PC-9 (cell line): ENCODE measurements around the gene EMC7. TPM values are rescaled to one million over a fixed set of nuclear protein-coding genes. Genes with fewer than 3 reads are reported as not detected.

Experiments
- BruUV-seq: library from RNA; stranded (reverse); fragments of 400-500 nt; replicated peaks from 2 replicates; lab custom pipeline; 2021; lab: Mats Ljungman, UMichigan
- CTCF ChIA-PET: fragments of 300-600 bp; sonication (Branson Sonifier 250); formaldehyde crosslinking; loops from one replicate; lab custom pipeline; 2022; ENCODE audit warnings: antibody characterized with exemption; lab: Charles Lee
- POLR2A ChIA-PET: fragments of 300-600 bp; sonication (Branson Sonifier 250); formaldehyde crosslinking; loops from one replicate; lab custom pipeline; 2022; ENCODE audit warnings: antibody characterized with exemption; ENCODE audit not compliant: unreplicated experiment; lab: Charles Lee
- DNase-seq, 2 experiments: peaks; one replicate each; pipeline versions ENCODE4 v3.0.0 to v3.0.0-alpha.2; 2015 to 2022; ENCODE audit warnings: mixed read lengths in 1 of 2
- H2AFZ ChIP-seq: fragments of 200-600 bp; sonication (generic); 2 replicates; pipeline ENCODE4 v1.8.1; 2017; ENCODE audit warnings: antibody characterized with exemption
- H3F3A ChIP-seq: fragments of 200-600 bp; sonication (generic); 2 replicates; pipeline ENCODE4 v1.8.1; 2017; ENCODE audit warnings: antibody characterized with exemption, mild to moderate bottlenecking, low read depth; ENCODE audit not compliant: insufficient read depth
- H3K27ac ChIP-seq: fragments of 200-600 bp; sonication (generic); 2 replicates; pipeline ENCODE4 v1.6.1; 2016; ENCODE audit warnings: mixed run types
- H3K27me3 ChIP-seq: fragments of 200-600 bp; sonication (generic); 2 replicates; pipeline ENCODE4 v1.6.1; 2016; ENCODE audit warnings: low read depth, mixed run types; ENCODE audit not compliant: insufficient read depth
- H3K36me3 ChIP-seq: fragments of 200-600 bp; sonication (generic); 2 replicates; pipeline ENCODE4 v1.6.1; 2016; ENCODE audit warnings: low read depth, mixed run types
- H3K4me1 ChIP-seq: fragments of 200-600 bp; sonication (generic); replicated peaks from 2 replicates; pipeline ENCODE4 v1.6.1; 2016; ENCODE audit warnings: mixed run types; ENCODE audit not compliant: insufficient read depth
- H3K4me2 ChIP-seq: fragments of 200-600 bp; sonication (generic); 2 replicates; pipeline ENCODE4 v1.6.1; 2017; ENCODE audit warnings: mixed run types
- H3K4me3 ChIP-seq: fragments of 200-600 bp; sonication (generic); 2 replicates; pipeline ENCODE4 v1.6.1; 2016; ENCODE audit warnings: mixed run types
- H3K79me2 ChIP-seq: fragments of 200-600 bp; sonication (generic); 2 replicates; pipeline ENCODE4 v1.6.1; 2017; ENCODE audit warnings: low read depth, mixed run types
- H3K9me2 ChIP-seq: fragments of 200-600 bp; sonication (generic); 2 replicates; pipeline ENCODE4 v1.8.1; 2017; ENCODE audit warnings: mild to moderate bottlenecking; ENCODE audit not compliant: insufficient read depth
- H3K9me3 ChIP-seq: fragments of 200-600 bp; sonication (generic); 2 replicates; pipeline ENCODE4 v1.8.1; 2016; ENCODE audit warnings: low read depth; ENCODE audit not compliant: insufficient read depth
- H4K20me1 ChIP-seq: fragments of 200-600 bp; sonication (generic); 2 replicates; pipeline ENCODE4 v1.8.1; 2017; ENCODE audit not compliant: insufficient read depth
- EZH2 ChIP-seq: fragments of 200-600 bp; sonication (generic); IDR thresholded peaks from 2 replicates; pipeline ENCODE4 v1.8.0; 2017; ENCODE audit warnings: antibody characterized with exemption, low read depth
- intact Hi-C: fragments of 100-400 bp; cut with micrococcal nuclease; formaldehyde crosslinking; loops from one replicate; pipeline ENCODE4 v1.10.0; 2022; ENCODE audit not compliant: unreplicated experiment
- total RNA-seq: library from RNA; stranded (reverse); gene quantifications from 2 replicates; pipeline ENCODE4 v1.2.3, GENCODE V29; 2021
- TF ChIP-seq, protein P1 (sequence below): fragments of 200-600 bp; sonication (generic); conservative IDR thresholded peaks from 2 replicates; pipeline ENCODE4 v1.6.1; 2017; ENCODE audit warnings: mixed run types, antibody characterized with exemption, mild to moderate bottlenecking, moderate library complexity

EMC7 gene
- total RNA-seq, 1 experiment from 2014 or later: 33.9 TPM

DNA sequence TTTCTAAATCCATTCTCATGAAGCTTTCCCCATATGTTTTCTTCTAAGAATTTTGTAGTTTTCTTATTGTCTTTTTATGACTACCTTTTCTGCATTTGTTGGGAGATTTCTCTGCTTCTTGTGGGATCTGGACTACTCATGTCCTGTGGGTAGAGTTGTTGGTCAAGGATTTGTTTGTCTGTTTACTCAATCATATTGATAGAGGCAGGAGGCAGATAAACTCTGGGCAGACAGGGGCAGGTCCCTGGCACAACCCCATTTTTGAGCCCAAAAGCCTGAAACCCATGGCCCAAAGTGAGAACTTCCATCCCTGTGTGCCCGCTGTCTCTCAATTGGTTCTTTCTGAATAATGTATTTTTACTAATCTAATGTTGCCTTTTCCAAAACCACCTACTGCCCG, 12.6 kb upstream of the EMC7 start:
- Histone ChIP-seq H3K79me2 (no peaks in the 10 kb centered on the region), H3K9me3 (no peaks in the 10 kb centered on the region), H3K4me3 (no peak overlapping the region), H3K27ac (no peak overlapping the region), H3K27me3 (no peaks in the 10 kb centered on the region), H2AFZ (no peak overlapping the region), H3K36me3 (no peaks in the 10 kb centered on the region), H3K9me2 (no peaks in the 10 kb centered on the region), H3K4me2 (no peak overlapping the region), H4K20me1 (no peaks in the 10 kb centered on the region), H3F3A (no peaks in the 10 kb centered on the region), H3K4me1 (no peaks in the 10 kb centered on the region)
- BruUV-seq: no TSS peak
- intact Hi-C loops: no loop called here
- ChIA-PET POLR2A (interaction anchor here (0.7 kb wide), 1 partner anchor 29 kb away, joined by 11 read pairs; no protein-coding TSS in a partner anchor), CTCF (interaction anchor here (0.7 kb wide), 1 partner anchor 473 kb away, joined by 3 read pairs; no protein-coding TSS in a partner anchor)
- no peak for DNase-seq
- TF ChIP-seq, protein P1, sequence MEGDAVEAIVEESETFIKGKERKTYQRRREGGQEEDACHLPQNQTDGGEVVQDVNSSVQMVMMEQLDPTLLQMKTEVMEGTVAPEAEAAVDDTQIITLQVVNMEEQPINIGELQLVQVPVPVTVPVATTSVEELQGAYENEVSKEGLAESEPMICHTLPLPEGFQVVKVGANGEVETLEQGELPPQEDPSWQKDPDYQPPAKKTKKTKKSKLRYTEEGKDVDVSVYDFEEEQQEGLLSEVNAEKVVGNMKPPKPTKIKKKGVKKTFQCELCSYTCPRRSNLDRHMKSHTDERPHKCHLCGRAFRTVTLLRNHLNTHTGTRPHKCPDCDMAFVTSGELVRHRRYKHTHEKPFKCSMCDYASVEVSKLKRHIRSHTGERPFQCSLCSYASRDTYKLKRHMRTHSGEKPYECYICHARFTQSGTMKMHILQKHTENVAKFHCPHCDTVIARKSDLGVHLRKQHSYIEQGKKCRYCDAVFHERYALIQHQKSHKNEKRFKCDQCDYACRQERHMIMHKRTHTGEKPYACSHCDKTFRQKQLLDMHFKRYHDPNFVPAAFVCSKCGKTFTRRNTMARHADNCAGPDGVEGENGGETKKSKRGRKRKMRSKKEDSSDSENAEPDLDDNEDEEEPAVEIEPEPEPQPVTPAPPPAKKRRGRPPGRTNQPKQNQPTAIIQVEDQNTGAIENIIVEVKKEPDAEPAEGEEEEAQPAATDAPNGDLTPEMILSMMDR: no peak
- no peak for TF ChIP-seq EZH2

DNA sequence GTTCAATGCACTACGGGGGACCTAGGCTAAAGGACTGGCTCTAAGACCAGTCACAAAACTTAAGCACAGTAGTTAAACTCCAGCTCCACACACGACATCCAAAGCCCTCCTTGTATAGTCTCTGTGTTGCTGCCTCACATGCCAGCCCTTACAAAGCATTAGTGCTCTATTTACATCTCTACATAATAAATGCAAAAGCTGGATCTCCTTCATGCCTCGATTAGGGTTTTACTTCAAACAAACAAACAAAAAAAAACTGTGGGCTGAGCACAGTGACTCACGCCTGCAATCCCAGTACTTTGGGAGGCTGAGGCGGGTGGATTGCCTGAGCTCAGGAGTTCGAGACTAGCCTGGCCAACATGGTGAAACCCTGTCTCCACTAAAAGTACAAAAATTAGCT, 9.8 kb upstream of the EMC7 start:
- Histone ChIP-seq H3K9me3 (no peaks in the 10 kb centered on the region), H3F3A (no peaks in the 10 kb centered on the region), H4K20me1 (no peaks in the 10 kb centered on the region), H3K4me2 (no peak overlapping the region), H3K9me2 (no peaks in the 10 kb centered on the region), H2AFZ (no peak overlapping the region), H3K27me3 (no peaks in the 10 kb centered on the region), H3K4me1 (no peaks in the 10 kb centered on the region), H3K79me2 (no peaks in the 10 kb centered on the region), H3K36me3 (no peaks in the 10 kb centered on the region), H3K4me3 (no peak overlapping the region), H3K27ac (no peak overlapping the region)
- TF ChIP-seq, protein P1: no peak
- no peak for TF ChIP-seq EZH2
- no peak for DNase-seq
- POLR2A ChIA-PET: no interaction called here
- intact Hi-C loops: no loop called here
- BruUV-seq: no TSS peak
- CTCF ChIA-PET: no interaction called here

DNA sequence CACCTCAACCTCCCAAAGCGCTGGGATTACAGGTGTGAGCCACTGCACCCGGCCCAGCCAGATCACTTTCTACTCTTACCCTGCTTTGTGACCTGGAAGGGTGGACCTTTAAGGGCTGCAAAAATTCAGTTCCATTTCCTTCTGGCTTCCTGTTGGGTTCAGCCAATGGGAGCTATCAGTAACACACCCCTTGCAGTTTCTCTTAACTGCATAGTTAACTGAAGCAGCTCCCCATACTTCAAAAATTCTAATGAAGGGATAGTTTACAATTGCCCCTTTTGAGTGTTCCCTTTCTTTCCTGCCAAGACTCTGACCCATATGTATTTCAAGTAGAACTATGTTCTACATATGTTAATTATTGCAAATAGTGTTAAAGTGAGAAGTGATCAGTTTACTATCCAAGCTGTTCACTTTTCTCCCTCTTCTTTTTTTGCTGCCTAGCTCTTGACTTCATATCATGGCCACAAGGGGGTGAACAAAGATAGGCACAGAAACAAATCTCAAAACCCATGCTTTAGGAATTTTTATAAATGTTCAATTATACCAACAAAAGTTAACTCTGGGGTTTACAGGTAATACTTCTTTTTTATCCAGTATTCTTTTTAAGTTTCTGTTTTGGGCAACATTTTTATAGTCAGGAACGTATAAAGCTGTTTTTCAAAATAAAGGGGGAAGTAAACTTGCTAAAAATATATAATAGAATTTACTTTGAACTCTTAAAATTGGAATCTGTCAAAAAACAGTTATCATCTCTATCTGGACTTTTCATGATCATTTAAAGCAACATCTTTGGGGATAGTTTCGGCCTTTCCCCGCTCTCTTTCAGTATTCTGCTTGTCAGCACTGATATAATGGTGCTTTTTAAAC, 8.4 kb upstream of the EMC7 start:
- Histone ChIP-seq H3K27ac (no peak overlapping the region), H3K4me3 (no peak overlapping the region), H3K36me3 (no peaks in the 10 kb centered on the region), H3K27me3 (no peaks in the 10 kb centered on the region), H3K4me1 (no peaks in the 10 kb centered on the region), H3F3A (no peaks in the 10 kb centered on the region), H3K9me3 (no peaks in the 10 kb centered on the region), H3K9me2 (no peaks in the 10 kb centered on the region), H3K4me2 (no peak overlapping the region), H4K20me1 (no peaks in the 10 kb centered on the region), H3K79me2 (no peaks in the 10 kb centered on the region), H2AFZ (no peak overlapping the region)
- ChIA-PET POLR2A (interaction anchor here (0.5 kb wide), 3 partner anchors 100 to 1506 kb away, joined by 4 to 6 read pairs (median 5); partner anchors contain the start of gene KATNBL1), CTCF (interaction anchor here (0.5 to 1.7 kb wide), 8 partner anchors 8 to 478 kb away, joined by 3 to 19 read pairs (median 4); partner anchors contain the start of genes EMC7, KATNBL1, LPCAT4 and PGBD4)
- DNase-seq: peak in 1 of 2 experiments; percentile 13
- intact Hi-C loops: loop anchor here (1.0 to 10.0 kb wide), 5 partner anchors 100 to 815 kb away; partner anchors contain the start of genes KATNBL1, LPCAT4 and SLC12A6
- TF ChIP-seq EZH2: no peak
- TF ChIP-seq, protein P1: peak; percentile 76
- BruUV-seq: no TSS peak
